ENCODE data around the gene TMEM109.

Gene TMEM109

GRCh38 chr11:60946601-60947264 is 32.8 kb downstream of the TMEM109 start:
- no peak overlapping the region for H3K4me3 ChIP-seq (ENCODE audit: control insufficient read depth, low read depth, low read length)
- no peak for DNase-seq (ENCODE audit: low read depth)
- no peak for TF ChIP-seq CTCF (IDR thresholded peaks at IDR 0.05; ENCODE audit: control insufficient read depth, insufficient read depth, low read depth, low read length, missing control alignments)

GRCh38 chr11:60947700-60948099 is 33.7 kb downstream of the TMEM109 start:
- DNase-seq (ENCODE audit: low read depth): no peak
- no peak overlapping the region for H3K4me3 ChIP-seq (ENCODE audit: control insufficient read depth, low read depth, low read length)
- no peak for TF ChIP-seq CTCF (IDR thresholded peaks at IDR 0.05; ENCODE audit: control insufficient read depth, insufficient read depth, low read depth, low read length, missing control alignments)

- H3K4me3 ChIP-seq (ENCODE audit: control insufficient read depth, low read depth, low read length): no peak overlapping the region
- no peak for TF ChIP-seq CTCF (IDR thresholded peaks at IDR 0.05; ENCODE audit: control insufficient read depth, insufficient read depth, low read depth, low read length, missing control alignments)
- DNase-seq (ENCODE audit: low read depth): no peak
Observed at GRCh38 chr11:60948250-60948649, 34.3 kb downstream of the TMEM109 start.

GRCh38 chr11:60950024-60950423 is 36.1 kb downstream of the TMEM109 start:
- no peak overlapping the region for H3K4me3 ChIP-seq (ENCODE audit: control insufficient read depth, low read depth, low read length)
- TF ChIP-seq CTCF (IDR thresholded peaks at IDR 0.05; ENCODE audit: control insufficient read depth, insufficient read depth, low read depth, low read length, missing control alignments): no peak
- no peak for DNase-seq (ENCODE audit: low read depth)

GRCh38 chr11:60950933-60951605 is 37.1 kb downstream of the TMEM109 start:
- peak overlapping the region; percentile 48 for H3K4me3 ChIP-seq (ENCODE audit: control insufficient read depth, low read depth, low read length)
- no peak for DNase-seq (ENCODE audit: low read depth)
- no peak for TF ChIP-seq CTCF (IDR thresholded peaks at IDR 0.05; ENCODE audit: control insufficient read depth, insufficient read depth, low read depth, low read length, missing control alignments)

GRCh38 chr11:60951606-60951903 is 37.6 kb downstream of the TMEM109 start:
- no peak for DNase-seq (ENCODE audit: low read depth)
- no peak for TF ChIP-seq CTCF (IDR thresholded peaks at IDR 0.05; ENCODE audit: control insufficient read depth, insufficient read depth, low read depth, low read length, missing control alignments)
- H3K4me3 ChIP-seq (ENCODE audit: control insufficient read depth, low read depth, low read length): peak overlapping the region; percentile 48

Data from AG09309 (cell line).